Right lobe of liver (tissue), 6 donors: Measurements from ENCODE around the gene COL6A5. TPM values are rescaled to one million over a fixed set of nuclear protein-coding genes. Genes with fewer than 3 reads are reported as not detected.

ENCODE experiments used
- ATAC-seq, 4 donors: fragments of 200-7000 bp; cut with Tn5 transposase; one replicate each; pipeline ENCODE4 v1.9.1; 2020; ENCODE audit warnings: mild to moderate bottlenecking in 4 of 4, moderate library complexity in 4 of 4
- DNase-seq, 3 donors: peaks; one replicate each; pipeline ENCODE4 v3.0.0-alpha.2; 2020
- H3K27ac ChIP-seq, 3 donors: fragments of 200-600 bp; one replicate each; pipeline ENCODE4 v1.8.0; 2022
- H3K27me3 ChIP-seq, 2 donors: fragments of 200-600 bp; one replicate each; pipeline ENCODE4 v1.8.0; 2022
- H3K36me3 ChIP-seq, 4 donors: fragments of 200-600 bp; sonication (generic) in 1 of 4; one replicate each; pipeline versions ENCODE4 v1.5.1 to v1.8.0; 2017 to 2022; ENCODE audit warnings: control low read depth in 1 of 4
- H3K4me1 ChIP-seq, 4 donors: fragments of 200-600 bp; sonication (generic) in 1 of 4; one replicate each; pipeline versions ENCODE4 v1.5.1 to v1.8.0; 2017 to 2022; ENCODE audit warnings: control low read depth in 1 of 4
- H3K4me3 ChIP-seq, 3 donors: fragments of 200-600 bp; one replicate each; pipeline ENCODE4 v1.8.0; 2022
- H3K9me3 ChIP-seq, 4 donors: fragments of 200-600 bp; sonication (generic) in 1 of 4; one replicate each; pipeline versions ENCODE4 v1.5.1 to v1.8.0; 2017 to 2022; ENCODE audit warnings: control low read depth in 1 of 4
- CTCF ChIP-seq, 4 donors: fragments of 200-600 bp in 3 of 4; fragments of 450-650 bp in 1 of 4; IDR thresholded peaks; one replicate each; pipeline versions ENCODE4 v1.5.1 to v1.8.0; 2016 to 2022; ENCODE audit warnings: antibody characterized with exemption in 4 of 4, mild to moderate bottlenecking in 2 of 4
- POLR2A ChIP-seq: fragments of 450-650 bp; IDR thresholded peaks from one replicate; pipeline ENCODE4 v1.6.1; 2017; ENCODE audit warnings: antibody characterized with exemption, mild to moderate bottlenecking
- WGBS: methylation state at CpG from one replicate; pipeline ENCODE4 v1.1.6; 2018; ENCODE audit warnings: low coverage, low lambda C conversion rate; ENCODE audit not compliant: insufficient coverage; ENCODE audit errors: missing lambda C conversion rate; 5-methylcytosine and 5-hydroxymethylcytosine counted together
- intact Hi-C, 2 donors: fragments of 100-400 bp; cut with DNase I; formaldehyde crosslinking; loops; one replicate each; pipeline versions ENCODE4 v1.11.2 to v1.14.1; 2022
- total RNA-seq, 6 experiments: library from RNA; depleted of rRNA in 2 of 6; stranded (reverse); fragments of >200 nt in 2 of 6; fragmentation: NEBNext Ultra II Directional in 3 of 6; extraction: Animal tissue kit (Norgen Biotek cat#: 25700) in 3 of 6; gene quantifications; one replicate each; pipeline versions ENCODE4 v1.1.0 to v1.2.4, GENCODE V29; 2016 to 2023
- donor health status: DM: no; HTN: yes; CAD: no.
- donor health status: DM: no; HTN: no; CAD: no.
- donor health status: DM: no; HTN: no; CAD: no.
- donor health status: DM: no; HTN: yes; CAD: no.
- donor health status: DM: no; HTN: yes; CAD: no.

The COL6A5 gene
- total RNA-seq, 6 experiments from 2014 or later, result not detected

DNA sequence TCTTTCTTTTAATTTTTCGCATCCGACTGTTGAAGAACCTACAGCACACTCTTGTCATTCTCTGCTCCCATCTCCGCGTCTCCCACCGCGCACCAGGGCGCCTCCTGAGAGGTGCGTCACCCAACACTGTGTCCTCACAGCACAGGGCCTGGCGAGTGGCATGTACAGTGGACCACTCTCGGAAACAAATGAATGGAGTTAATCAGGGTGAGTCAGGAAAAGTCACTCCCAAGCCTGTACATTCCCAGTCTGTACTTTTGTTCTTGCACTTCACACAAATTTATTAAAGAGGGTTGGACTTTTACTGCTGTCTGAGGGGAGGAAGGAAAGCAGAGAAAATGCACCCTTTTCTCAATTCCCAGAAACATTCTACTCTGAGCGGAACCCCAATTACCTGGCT lies 172.1 kb downstream of the COL6A5 start:
- no peak for DNase-seq
- H3K4me3 ChIP-seq, result peak overlapping the region in 1 of 3 donors; percentile 19
- H3K27me3 ChIP-seq, result peaks cover 0 to 7% of the 10 kb centered on the region in 2 donors
- TF ChIP-seq POLR2A, result no peak
- no peak for TF ChIP-seq CTCF (IDR thresholded peaks at IDR 0.05)
- no peaks in the 10 kb centered on the region for H3K36me3 ChIP-seq
- H3K27ac ChIP-seq, result no peak overlapping the region
- ATAC-seq, result no peak
- H3K4me1 ChIP-seq, result no peaks in the 10 kb centered on the region
- intact Hi-C loops, result no loop called here
- 13% methylated on average over 11 of the region's 11 CpGs for WGBS
- no peaks in the 10 kb centered on the region for H3K9me3 ChIP-seq

DNA sequence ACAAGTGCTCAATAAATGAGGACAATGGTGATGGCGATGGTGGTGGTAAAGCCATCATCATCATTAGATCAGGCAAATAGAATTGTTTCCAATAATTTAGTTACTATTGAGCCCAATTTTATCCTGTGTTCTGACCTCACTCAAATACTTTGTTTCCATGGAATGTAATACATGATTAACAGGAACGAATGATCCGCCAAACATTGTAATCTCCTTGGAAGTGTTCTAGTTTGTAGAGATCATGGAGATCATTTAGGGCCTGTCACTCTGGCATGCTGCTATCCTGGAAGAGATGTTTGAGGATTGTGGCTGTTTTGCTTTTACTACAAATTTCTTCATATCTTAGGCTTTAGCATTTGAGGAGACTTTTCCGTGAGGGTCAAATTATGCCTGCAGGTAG lies 174.3 kb downstream of the COL6A5 start:
- ATAC-seq (no peak), DNase-seq (no peak)
- intact Hi-C loops, result no loop called here
- TF ChIP-seq POLR2A (no peak), CTCF (IDR thresholded peaks at IDR 0.05) (no peak)
- no peak overlapping the region for H3K27ac ChIP-seq
- no peaks in the 10 kb centered on the region for H3K36me3 ChIP-seq
- 73% methylated on average over 4 of the region's 4 CpGs for WGBS
- no peaks in the 10 kb centered on the region for H3K4me1 ChIP-seq
- no peak overlapping the region for H3K4me3 ChIP-seq
- H3K9me3 ChIP-seq, result no peaks in the 10 kb centered on the region
- H3K27me3 ChIP-seq, result peaks cover 0 to 7% of the 10 kb centered on the region in 2 donors

- Histone ChIP-seq H3K27ac (no peak overlapping the region), H3K4me1 (no peaks in the 10 kb centered on the region), H3K9me3 (no peaks in the 10 kb centered on the region), H3K4me3 (no peak overlapping the region), H3K36me3 (no peaks in the 10 kb centered on the region), H3K27me3 (no peaks in the 10 kb centered on the region)
- 37% methylated on average over 2 of the region's 2 CpGs for WGBS
- intact Hi-C loops, result no loop called here
- ATAC-seq (no peak), DNase-seq (no peak)
- TF ChIP-seq CTCF (IDR thresholded peaks at IDR 0.05) (no peak), POLR2A (no peak)
Measured at GRCh38 chr3:130522399-130522798, 176.9 kb downstream of the COL6A5 start.

GRCh38 chr3:130527426-130527825 lies 182.0 kb downstream of the COL6A5 start:
- intact Hi-C loops, result no loop called here
- WGBS, result 44% methylated on average over 1 of the region's 1 CpG
- DNase-seq (no peak), ATAC-seq (no peak)
- H3K9me3 ChIP-seq, result no peaks in the 10 kb centered on the region
- H3K4me3 ChIP-seq, result no peak overlapping the region
- H3K27ac ChIP-seq, result no peak overlapping the region
- no peaks in the 10 kb centered on the region for H3K27me3 ChIP-seq
- no peaks in the 10 kb centered on the region for H3K4me1 ChIP-seq
- no peaks in the 10 kb centered on the region for H3K36me3 ChIP-seq
- TF ChIP-seq POLR2A (no peak), CTCF (IDR thresholded peaks at IDR 0.05) (no peak)

DNA sequence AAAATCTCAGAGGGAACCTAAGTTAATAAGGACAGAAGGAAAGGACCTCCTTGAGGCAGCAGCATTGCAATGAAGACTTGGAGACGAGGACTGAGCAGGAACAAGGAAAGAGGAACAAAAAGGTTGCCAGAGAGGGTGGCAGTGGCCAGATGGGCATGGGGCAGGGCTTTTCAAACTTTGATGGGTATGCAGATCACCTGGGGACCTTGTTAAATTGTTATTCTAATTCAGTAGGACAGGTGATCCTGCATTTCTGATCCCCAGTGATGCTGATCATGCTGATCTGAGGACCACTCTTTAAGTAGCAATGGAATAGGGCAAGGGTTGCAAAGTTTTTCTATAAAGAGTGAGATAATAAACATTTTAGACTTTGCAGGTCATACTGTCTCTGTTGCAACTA lies 182.6 kb downstream of the COL6A5 start:
- no peaks in the 10 kb centered on the region for H3K4me1 ChIP-seq
- WGBS, result 23% methylated on average over 1 of the region's 1 CpG
- no peaks in the 10 kb centered on the region for H3K27me3 ChIP-seq
- no peaks in the 10 kb centered on the region for H3K9me3 ChIP-seq
- DNase-seq, result no peak
- H3K27ac ChIP-seq, result no peak overlapping the region
- H3K4me3 ChIP-seq, result no peak overlapping the region
- TF ChIP-seq POLR2A (no peak), CTCF (IDR thresholded peaks at IDR 0.05) (no peak)
- ATAC-seq, result no peak
- no peaks in the 10 kb centered on the region for H3K36me3 ChIP-seq
- intact Hi-C loops, result no loop called here
